HG03196 (cell line): ENCODE measurements around the gene PIK3R4.

Source experiments
- ATAC-seq: cut with Tn5 transposase; IDR thresholded peaks from one replicate; pipeline ENCODE4 v1.9.1; 2021; ENCODE audit not compliant: unreplicated experiment

PIK3R4 gene

DNA sequence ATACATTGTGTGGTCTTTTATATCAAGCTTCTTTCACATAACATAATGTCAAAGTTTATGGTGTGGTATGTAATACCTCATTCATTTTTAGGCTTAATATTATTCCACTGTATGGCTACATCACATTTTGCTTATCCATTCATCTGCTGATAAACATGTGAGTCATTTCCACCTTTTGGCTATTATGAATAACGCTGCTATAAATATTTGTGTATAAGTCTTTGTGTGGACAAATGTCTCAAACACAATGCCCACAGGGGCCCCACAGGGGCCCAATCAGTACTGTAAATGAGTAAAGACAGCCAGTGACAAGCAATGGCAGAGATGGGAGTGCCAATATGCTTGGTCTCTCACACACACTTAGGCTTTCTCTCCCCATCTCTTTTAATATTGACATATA lies 54.2 kb downstream of the PIK3R4 start:
- ATAC-seq = no peak

DNA sequence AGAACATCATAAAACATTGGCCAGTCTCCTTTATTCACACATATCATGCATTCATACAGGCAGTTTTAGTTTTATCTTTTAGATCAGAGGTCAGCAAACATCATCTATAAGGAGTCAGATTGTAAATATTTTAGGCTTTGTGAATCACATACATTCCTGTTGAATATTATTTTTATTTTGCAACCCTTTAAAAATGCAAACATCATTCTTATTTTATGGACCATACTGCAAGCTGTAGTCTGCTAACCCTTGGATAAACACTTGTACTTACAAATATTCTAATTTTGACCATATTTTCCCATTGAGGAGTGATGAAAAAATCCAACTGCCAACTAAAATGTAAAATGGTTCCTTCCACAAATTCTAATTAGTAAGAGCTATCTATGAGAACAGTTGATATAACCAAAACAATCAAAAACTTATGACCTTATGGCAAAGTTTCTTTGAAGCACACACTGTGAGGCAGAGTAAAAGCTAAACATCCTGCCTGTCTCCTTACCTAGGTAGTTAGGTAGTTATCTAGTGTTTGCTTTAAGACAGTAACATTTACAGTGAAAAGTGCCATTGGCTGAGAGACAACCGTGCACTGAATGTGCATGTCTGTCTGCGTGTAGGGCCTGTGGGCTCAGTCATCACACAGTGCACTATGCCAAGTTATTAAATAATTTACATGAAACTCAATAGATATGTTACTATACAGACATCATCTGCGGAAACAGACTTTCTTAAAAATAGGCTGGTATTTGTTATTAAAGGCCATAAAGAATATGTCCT lies 57.7 kb downstream of the PIK3R4 start:
- ATAC-seq = no peak

DNA sequence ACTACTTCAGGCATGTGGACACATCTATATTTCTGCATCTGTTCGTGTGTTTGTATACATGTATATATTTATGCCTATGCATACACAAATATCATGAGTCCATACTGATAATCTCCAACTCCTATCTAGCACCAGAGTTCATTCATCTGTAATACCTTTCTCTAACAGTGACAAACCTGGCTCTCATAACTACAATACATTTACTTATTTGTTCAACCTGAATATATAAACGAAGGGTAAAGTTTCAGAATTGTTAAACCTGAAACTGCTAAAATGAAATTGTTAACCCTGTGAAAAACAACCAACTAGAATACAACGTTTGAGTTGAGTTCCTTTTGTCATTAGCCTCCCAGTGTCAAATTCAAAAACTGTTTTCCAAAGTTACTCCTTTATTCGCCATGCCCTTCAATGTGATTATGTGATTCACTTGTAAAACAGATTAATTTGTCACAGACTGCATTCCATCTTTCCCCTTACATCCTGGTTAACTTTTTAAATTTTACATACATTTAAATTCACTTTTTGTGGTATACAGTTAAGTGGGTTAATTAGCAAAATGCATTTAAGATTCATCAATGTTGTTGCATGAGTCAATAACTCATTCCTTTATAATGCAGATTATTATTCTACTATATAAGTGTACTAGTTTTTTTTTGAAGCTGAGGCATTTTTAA lies 58.5 kb downstream of the PIK3R4 start:
- ATAC-seq = no peak

DNA sequence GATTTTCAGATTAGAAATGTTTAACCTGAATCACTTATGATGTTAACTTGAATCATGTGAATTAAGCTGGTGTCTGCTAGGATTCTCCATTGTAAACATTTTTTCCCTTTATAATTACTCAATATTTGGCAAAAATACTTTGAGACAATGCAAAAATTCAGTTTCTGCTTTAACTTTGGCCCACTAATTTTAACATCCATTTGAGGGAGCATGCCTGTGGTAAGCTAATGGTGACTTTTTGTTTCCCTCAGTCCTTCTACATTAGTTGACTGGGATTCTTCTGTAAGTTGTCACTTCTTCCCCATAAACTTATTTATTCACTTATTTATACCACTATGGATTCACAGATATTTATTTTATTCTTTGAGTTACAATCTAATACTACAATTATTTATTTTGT lies 59.3 kb downstream of the PIK3R4 start:
- ATAC-seq = no peak

DNA sequence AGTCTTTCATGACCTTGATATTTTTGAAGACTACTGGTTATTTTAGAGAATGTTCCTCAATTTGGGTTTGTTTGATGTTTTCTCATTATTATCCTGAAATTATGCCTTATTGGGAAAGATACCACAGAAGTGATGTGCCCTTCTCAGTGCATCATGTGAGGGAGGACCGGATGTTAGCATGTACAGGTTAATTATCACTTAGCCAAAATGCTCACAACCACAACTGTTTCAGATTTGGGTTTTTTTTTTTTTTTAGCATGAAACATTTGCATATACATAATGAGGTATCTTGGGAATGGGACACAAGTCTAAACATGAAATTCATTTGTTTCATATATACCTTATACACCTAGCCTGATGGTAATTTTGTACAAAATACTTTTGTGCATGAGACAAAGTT lies 59.8 kb downstream of the PIK3R4 start:
- ATAC-seq = no peak

DNA sequence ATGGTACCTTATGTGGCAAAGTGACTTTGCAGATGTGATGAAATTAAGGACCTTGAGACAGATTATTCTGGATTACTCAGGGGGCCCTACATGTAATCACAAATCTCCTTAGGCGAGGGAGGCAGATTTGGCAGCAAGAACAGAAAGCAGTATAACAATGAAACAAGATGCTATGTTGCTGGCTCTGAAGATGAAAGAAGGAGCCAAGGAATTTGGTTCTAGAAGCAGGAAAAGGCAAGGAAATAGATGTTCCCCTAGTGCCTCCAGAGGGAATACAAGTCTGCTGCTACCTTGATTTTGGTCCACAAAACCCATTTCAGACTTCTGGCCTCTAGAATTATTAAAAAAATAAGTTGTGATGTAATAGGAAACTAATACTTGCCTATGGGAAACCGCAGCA lies 64.5 kb downstream of the PIK3R4 start:
- ATAC-seq = no peak

DNA sequence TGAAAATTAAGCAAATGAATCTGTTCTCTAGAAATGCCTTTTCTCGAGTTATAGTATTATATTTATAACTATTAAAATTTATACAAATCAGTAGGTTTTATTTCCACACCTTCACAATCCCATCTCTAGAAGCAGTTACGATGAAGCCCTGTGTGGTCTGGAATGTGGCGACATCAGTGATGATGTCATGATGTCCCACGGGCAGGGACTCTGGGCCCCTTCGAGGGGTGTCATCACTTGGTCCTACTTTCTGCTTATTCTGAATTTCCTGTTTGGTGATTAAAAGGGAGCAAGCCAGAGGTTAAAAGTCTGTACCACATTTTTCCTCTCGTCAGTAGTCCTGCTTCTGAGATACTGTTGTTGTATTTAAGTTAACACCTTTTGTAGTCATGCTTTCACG lies 67.4 kb downstream of the PIK3R4 start:
- no peak for ATAC-seq

DNA sequence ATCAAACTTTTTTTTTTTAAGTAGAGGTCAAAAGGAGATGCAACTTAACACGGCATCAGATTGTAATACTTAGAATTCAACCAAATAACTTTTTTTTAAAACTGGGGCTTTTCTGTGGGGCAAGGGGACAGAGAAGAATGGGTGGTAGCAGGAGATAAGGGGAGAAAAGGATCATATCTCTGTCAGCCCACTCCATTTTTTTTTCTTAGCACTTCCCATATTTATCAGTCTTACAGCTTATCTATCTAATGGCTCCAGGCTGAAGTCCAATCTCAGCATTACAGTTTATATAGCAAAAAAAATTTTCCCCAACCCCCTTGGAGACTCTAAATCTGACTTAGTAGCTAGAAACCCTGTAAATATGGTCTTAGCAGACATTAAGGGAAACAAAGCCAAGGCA lies 69.3 kb downstream of the PIK3R4 start:
- ATAC-seq = no peak

DNA sequence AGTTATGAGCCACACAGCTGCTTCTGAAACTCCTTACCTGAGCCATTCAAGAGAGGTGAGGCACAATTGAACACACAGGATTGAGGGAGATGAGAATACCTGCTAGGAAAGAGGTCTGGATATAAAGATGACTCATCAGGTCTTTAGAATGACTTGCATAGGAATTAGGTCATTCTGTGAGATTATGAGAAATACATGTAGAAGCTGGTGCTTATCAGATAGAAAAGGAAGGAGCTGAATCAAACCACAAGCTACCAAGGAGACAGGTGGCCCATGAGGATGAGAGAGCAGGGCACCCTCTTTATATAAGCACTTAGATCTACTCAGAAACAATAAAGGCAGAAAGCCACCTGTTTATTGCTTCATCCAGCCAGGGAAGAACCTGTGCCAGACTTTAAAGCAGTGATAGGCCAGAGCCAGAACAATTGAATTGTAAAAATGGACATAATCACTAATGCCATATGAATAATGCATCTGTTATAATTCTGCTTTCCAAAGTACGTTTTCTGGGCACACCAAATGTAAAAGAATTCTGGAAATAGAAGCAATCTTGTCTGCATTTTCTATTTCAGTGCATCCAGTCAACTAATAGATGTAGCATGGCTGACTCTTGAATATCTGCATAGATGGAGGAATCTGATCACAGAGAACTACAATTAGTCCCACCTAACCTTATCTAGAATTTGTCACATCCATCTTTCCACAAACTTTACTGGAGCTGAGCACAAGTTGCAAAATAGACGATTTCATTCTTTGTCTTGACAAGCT lies 74.9 kb downstream of the PIK3R4 start:
- no peak for ATAC-seq

DNA sequence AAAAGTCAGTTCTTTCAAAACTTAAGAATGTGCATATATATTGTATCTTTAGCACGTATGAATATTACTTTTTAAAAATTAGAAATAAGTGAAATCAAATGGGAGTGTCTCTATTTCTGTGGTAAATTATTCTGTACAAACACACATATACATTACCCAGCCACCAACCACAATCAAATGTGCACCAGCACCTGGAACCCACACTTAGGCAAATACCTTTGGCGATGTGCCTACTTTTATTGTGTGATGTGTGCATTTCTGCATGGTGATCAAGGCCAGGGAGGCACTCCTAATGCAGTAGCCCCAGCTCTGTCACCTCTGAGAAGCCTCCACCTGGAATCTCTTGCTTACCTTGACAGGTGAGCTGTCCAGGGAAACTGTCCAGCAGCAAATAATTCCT lies 76.9 kb downstream of the PIK3R4 start:
- no peak for ATAC-seq

DNA sequence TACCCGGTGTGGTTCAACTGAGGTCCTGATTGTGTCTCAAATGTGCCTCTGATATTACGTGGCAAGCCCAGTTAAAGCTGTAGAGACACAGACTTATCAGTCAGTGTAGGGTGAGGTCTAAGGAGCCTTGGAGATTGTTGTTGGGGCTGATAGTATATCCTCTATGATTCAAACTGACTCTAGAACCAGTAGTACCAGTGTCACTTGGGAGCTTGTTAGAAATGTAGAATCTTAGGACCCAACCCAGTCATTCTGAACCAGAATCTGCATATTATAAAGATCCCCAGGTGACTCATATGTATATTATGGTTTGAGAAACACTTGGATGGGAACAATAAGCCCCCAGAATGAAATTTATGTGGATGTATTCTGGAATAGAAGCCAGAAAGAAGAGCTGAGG lies 83.5 kb downstream of the PIK3R4 start:
- no peak for ATAC-seq

DNA sequence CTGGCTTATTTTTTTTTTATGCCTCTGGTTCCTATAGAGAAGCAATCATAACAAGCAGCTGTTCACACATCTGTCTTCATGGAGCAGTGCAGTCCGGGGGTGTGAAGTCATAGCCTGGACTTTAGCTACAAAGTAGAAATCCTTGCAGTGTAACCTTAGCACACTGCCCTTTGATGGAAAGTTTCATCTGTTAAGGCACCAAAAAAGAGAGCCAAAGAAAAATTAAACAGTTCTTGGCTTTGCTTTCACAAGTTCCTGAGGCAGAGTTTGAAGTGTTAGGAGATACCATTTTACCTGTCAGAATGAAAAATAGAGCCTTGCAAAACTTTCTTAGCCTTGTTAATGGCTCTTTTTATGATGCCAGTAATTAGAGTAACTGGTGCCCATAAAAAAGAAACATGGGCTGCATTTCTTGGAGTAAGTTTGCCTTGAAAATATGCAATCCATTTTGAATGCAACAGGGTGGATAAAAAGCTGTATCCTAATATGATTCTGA lies 84.1 kb downstream of the PIK3R4 start:
- no peak for ATAC-seq

DNA sequence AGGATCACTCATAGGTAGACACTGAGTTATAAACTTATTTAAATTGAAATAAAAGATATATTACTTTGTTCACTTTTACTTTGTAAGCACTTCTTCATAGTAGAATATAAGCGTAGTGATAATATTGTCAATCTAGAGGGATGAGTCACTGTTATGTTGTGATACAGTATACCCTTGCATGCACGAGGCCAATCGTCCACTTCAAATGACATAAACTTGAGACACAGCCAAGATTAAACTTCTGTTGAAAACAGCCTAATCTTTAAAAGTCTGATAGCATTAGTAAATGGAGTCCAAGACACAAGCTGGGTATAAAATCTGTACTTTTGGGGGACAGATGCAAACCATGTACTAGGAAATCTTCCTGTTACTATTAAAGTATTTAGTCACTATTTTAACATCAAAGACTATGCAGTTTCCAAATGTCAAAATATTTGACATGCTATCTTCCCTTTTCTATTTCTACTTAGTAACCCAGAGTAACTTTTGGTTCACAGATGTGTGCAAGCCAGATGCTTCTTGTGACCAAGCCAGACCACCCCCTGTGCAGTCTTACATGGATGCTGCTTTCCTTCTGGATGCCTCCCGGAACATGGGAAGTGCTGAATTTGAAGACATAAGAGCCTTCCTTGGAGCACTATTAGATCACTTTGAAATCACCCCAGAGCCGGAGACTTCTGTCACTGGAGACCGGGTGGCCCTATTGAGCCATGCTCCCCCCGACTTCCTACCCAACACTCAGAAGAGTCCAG lies 85.3 kb downstream of the PIK3R4 start:
- no peak for ATAC-seq

DNA sequence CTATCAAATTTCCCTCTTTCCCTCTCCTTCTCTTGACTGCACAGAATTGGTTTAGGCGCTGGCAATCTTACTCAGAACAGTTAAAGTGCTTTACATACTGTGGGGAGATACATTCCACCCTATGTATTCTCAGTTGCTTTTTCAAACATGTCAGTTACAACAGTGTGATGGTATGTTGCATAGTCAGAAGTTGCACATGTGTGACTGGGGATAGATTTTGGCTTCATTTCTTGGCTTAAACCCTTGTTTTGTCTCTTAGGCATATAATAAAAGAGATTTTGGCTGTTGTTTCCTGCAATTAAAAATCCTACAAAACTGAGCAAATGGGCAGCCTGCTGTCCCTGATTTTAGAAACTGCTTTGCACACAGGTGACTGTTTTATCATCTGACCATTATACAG lies 86.7 kb downstream of the PIK3R4 start:
- no peak for ATAC-seq

DNA sequence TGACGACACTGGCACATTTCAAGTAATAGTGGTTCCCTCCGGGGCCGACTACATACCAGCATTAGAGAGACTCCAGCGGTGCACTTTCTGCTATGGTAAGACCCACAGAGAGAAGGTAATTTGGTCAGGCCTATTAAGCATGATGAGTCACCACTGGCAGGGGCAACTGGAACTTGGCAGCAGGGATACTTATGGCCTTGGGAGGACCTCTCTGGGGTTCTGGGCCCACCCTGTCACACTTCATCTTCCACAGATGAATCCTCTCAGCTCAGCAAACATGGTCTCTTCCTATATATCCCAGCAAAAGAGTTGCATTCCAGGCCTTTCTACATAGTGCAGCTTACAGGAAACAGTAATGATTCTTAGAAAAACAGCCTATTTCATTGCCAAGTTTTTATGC lies 88.0 kb downstream of the PIK3R4 start:
- no peak for ATAC-seq

DNA sequence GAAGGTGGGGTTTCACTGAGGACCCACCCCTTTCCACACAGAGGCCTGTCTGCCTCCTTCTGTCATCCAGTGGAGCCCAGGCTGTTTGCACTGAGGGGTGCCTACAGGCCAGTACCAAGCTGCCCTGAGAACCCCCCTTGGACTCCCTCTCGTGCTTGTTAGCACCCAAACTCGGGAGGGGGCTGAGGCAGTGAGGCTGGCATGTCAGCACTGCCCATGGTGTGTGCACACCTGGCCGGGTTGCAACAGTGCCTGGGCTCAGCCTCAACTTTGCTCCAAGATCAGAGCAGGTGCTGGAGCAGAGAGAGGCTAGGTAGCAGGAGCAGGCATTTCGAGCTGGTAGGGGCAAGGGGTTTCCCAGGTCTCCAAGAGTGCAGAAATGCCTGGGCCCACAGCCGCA lies 90.0 kb downstream of the PIK3R4 start:
- no peak for ATAC-seq

DNA sequence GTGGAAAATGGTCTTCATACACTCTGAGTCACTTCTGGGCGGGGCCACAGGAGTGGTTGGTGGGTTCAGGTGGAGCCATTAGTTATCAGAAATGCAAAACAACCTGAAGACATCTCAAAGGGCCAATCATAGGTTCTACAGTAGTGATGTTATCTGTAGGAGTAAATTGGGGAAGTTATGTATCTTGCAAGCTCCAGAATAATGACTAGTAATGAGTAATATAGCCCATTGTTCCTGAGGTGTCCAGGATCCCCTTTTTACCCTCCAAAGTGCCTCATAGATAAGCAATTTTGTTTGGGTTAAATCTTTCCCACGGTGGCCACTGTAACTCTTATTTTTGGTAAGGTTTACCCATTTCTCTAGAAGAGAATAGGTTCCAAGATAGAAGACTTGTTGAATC lies 91.7 kb downstream of the PIK3R4 start:
- no peak for ATAC-seq

DNA sequence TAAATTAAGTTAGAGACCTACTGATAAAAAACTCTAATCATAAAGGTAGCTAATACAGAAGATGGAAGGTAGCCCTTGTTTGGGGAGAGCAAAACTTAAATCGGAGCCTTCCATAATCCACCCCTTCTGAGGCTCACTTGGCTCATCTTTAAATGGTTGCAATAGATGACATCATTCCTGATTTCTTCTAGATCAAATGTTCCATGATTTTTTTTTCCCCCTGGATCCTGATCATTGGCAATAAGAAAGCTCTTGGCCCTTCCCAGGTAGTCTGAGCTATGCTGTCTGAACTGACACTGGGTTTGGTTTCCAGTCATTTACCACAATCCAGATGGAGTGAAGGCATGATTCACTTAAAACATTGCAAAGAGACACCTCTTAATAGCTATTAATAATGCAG lies 92.5 kb downstream of the PIK3R4 start:
- ATAC-seq = no peak

DNA sequence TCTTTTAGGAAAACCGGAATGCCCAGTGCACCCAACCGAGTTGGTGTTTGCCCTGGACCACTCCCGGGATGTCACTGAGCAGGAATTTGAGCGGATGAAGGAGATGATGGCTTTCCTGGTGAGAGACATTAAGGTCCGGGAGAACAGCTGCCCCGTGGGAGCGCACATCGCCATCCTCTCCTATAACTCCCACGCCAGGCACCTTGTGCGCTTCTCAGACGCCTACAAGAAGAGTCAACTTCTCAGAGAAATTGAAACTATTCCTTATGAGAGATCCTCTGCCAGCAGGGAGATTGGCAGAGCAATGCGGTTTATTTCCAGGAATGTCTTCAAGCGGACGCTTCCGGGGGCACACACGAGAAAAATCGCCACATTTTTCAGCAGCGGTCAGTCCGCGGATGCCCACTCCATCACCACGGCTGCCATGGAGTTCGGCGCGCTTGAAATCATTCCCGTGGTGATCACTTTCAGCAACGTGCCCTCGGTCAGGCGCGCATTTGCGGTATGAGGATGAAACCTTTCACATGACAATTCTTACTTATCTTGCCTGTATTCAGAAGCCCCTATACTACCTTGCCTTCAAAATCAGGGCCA lies 97.5 kb downstream of the PIK3R4 start:
- no peak for ATAC-seq

DNA sequence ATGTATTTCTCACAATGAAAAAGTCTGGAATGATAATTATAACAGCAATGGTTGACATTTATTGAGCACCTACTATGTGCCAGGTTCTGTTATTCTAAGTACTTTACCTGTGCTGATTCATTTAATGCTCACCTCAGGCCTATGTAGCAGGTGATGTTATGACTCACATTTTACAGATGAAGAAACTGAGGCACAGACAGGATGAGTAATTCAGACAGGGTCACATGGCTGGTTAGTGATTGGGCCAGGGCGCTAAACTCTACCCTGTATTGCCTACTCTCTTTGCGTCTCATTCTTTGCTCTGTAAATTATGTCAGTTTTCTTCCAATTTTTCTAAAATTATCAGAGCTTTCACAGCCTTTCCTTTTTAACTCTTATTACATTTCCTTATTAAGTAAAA lies 98.3 kb downstream of the PIK3R4 start:
- no peak for ATAC-seq

DNA sequence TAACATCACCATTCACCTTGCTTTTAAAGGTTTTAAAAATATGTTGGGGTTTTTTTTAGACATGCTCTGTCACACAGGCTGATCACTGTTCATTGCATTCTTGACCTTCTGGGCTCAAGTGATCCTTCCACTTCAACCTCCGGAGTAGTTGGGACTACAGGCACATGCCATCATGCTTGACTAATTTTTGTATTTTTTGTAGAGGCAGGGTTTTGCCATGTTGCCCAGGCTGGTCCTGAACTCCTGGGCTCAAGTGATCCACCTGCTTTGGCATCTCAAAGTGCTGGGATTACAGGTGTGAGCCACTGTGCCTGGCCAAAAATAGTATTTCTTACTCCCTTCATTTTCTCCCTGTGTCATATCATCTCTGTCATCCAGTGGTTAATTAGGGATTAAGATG lies 101.4 kb downstream of the PIK3R4 start:
- ATAC-seq = no peak
